ENCODE data around the gene TMEM86A. TPM values are rescaled to one million over a fixed set of nuclear protein-coding genes. Genes with fewer than 3 reads are reported as not detected.

TMEM86A gene
- total and polyA plus RNA-seq, 2 of the 4 experiments (the other 2 are of a cell fraction), result 0.31 to 0.36 TPM

DNA sequence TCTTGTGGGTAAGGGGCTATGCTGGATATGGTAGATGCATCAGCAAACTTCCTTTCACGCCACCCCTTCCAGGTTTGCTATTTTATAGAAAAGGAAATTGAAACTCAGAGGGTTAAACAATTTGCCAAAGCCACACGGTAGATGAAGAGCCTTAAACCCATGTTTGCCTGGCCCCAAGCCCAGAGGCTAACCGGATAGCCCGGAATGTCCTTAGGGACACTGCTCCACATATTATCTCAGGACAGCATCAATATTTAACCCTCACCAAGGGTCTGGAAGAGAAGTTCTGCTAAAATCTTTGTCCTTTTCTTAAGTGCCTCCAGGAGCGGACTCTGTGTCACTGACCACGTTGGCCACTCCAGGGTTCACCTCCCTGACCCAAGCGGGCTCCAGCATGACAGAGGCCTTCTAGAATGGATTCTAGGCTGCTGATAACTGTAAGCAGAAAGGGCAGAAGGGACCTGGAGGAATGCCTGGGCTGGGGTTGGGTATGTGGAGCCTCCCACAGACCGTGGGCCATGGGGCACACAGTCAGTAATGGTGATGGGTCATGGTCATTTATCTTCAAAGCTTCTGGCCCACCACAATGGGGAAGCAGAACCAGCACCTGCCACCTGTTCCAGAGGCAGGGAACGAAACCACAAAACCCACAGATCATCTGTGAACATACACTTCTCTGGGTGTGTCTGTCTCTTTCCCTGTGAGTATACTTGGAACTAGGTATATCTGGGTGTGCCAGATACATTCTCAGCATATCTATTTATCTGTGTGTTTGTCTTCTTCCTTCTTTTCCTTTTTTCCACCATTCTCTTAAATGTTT is 5.4 kb upstream of the TMEM86A start:
- Histone ChIP-seq H3K4me1 (ENCODE audit: control insufficient read depth, insufficient read depth, low read length) (peaks cover under 1% of the 10 kb centered on the region; the same call in 1 of the 2 replicates), H2AK5ac (ENCODE audit: low read depth, low read length) (no peak overlapping the region), H2AK9ac (replicated peaks; ENCODE audit: low read depth, low read length, poor library complexity) (no peak overlapping the region), H3K36me3 (ENCODE audit: control insufficient read depth, insufficient read depth, low read length) (no peaks in the 10 kb centered on the region), H4K5ac (ENCODE audit: low read depth, low read length) (no peak overlapping the region), H3K4me2 (ENCODE audit: low read depth, low read length) (no peak overlapping the region), H4K91ac (ENCODE audit: insufficient read depth, low read depth, low read length) (no peak overlapping the region), H3K23ac (ENCODE audit: low read depth, low read length) (no peak overlapping the region), H2BK120ac (ENCODE audit: low read depth, low read length) (no peak overlapping the region), H2BK5ac (ENCODE audit: low read depth, low read length, poor library complexity, severe bottlenecking) (no peak overlapping the region), H3K79me1 (ENCODE audit: low read depth in 1 of 2, low read length in 2 of 2) (no peaks in the 10 kb centered on the region), H4K8ac (ENCODE audit: low read depth in 2 of 2, low read length in 2 of 2) (no peak overlapping the region), H4K20me1 (ENCODE audit: insufficient read depth, low read length) (no peaks in the 10 kb centered on the region), H2BK15ac (ENCODE audit: low read depth, low read length) (no peak overlapping the region), H3K27me3 (ENCODE audit: control insufficient read depth, insufficient read depth, low read length) (no peaks in the 10 kb centered on the region), H3K27ac (ENCODE audit: insufficient read depth, low read length) (no peak overlapping the region), H2AFZ (replicated peaks; ENCODE audit: low read length, poor library complexity) (no peak overlapping the region), H3K4ac (ENCODE audit: low read depth, low read length) (no peak overlapping the region), H2BK20ac (ENCODE audit: low read depth, low read length) (no peak overlapping the region), H3K9me3 (ENCODE audit: control insufficient read depth, insufficient read depth, low read length) (no peaks in the 10 kb centered on the region), H3K4me3 (ENCODE audit: insufficient read depth, low read depth, low read length) (no peak overlapping the region), H3K9me1 (ENCODE audit: insufficient read depth, low read length) (peaks cover 1% of the 10 kb centered on the region; the same call in 1 of the 2 replicates), H3K18ac (ENCODE audit: low read depth, low read length) (no peak overlapping the region), H3K56ac (ENCODE audit: extremely low read depth, insufficient read depth, low read length) (no peak overlapping the region), H3K9ac (ENCODE audit: low read depth, low read length) (no peak overlapping the region), H3K14ac (replicated peaks; ENCODE audit: low read depth, low read length) (no peak overlapping the region)
- ChIA-PET POLR2A (ENCODE audit: unreplicated experiment) (no interaction called here), CTCF (interaction anchor here (0.5 kb wide), 1 partner anchor 29 kb away, joined by 3 read pairs; no protein-coding TSS in a partner anchor)
- dilution Hi-C loops (cut with HindIII; ENCODE audit: low sequenced_read_pairs, unreplicated experiment) (no loop called here), in situ Hi-C loops (cut with MboI; ENCODE audit: low sequenced_read_pairs) (no loop called here), intact Hi-C loops (cut with micrococcal nuclease) (no loop called here)
- no peak for ATAC-seq (ENCODE audit: low read depth)
- DNase-seq, result no peak
- no TSS peak for BruUV-seq (replicated peaks)
- WGBS, 2 experiments (ENCODE audit: extremely low coverage in 2 of 2, insufficient read length in 1 of 2), result 40% methylated on average over 3 of the region's 9 CpGs; no CpG with 5 or more reads in 1 of the 2 experiments
- TF ChIP-seq RFX5 (IDR thresholded peaks at IDR 0.05; ENCODE audit: low read depth, low read length), result no peak
- no peak for TF ChIP-seq SMC3 (IDR thresholded peaks at IDR 0.05; ENCODE audit: low read depth, low read length)
- TF ChIP-seq, protein P1, sequence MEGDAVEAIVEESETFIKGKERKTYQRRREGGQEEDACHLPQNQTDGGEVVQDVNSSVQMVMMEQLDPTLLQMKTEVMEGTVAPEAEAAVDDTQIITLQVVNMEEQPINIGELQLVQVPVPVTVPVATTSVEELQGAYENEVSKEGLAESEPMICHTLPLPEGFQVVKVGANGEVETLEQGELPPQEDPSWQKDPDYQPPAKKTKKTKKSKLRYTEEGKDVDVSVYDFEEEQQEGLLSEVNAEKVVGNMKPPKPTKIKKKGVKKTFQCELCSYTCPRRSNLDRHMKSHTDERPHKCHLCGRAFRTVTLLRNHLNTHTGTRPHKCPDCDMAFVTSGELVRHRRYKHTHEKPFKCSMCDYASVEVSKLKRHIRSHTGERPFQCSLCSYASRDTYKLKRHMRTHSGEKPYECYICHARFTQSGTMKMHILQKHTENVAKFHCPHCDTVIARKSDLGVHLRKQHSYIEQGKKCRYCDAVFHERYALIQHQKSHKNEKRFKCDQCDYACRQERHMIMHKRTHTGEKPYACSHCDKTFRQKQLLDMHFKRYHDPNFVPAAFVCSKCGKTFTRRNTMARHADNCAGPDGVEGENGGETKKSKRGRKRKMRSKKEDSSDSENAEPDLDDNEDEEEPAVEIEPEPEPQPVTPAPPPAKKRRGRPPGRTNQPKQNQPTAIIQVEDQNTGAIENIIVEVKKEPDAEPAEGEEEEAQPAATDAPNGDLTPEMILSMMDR (conservative IDR thresholded peaks at IDR 0.05; ENCODE audit: low read depth, low read length), result no peak
- no peak for TF ChIP-seq CEBPB (IDR thresholded peaks at IDR 0.05; ENCODE audit: low read depth, low read length)
- TF ChIP-seq RCOR1 (IDR thresholded peaks at IDR 0.05; ENCODE audit: insufficient replicate concordance, low read length), result no peak
- no peak for TF ChIP-seq NFE2L2 (IDR thresholded peaks at IDR 0.05; ENCODE audit: low read depth, low read length)
- TF ChIP-seq BHLHE40 (IDR thresholded peaks at IDR 0.05; ENCODE audit: low read depth, low read length), result no peak
- TF ChIP-seq MAZ (IDR thresholded peaks at IDR 0.05; ENCODE audit: borderline replicate concordance, low read depth, low read length), result no peak
- TF ChIP-seq, protein P2, sequence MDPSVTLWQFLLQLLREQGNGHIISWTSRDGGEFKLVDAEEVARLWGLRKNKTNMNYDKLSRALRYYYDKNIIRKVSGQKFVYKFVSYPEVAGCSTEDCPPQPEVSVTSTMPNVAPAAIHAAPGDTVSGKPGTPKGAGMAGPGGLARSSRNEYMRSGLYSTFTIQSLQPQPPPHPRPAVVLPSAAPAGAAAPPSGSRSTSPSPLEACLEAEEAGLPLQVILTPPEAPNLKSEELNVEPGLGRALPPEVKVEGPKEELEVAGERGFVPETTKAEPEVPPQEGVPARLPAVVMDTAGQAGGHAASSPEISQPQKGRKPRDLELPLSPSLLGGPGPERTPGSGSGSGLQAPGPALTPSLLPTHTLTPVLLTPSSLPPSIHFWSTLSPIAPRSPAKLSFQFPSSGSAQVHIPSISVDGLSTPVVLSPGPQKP (IDR thresholded peaks at IDR 0.05; ENCODE audit: borderline replicate concordance, low read depth, low read length), result no peak
- TF ChIP-seq CHD1 (IDR thresholded peaks at IDR 0.05; ENCODE audit: low read depth, low read length), result no peak
- TF ChIP-seq FOS (IDR thresholded peaks at IDR 0.05; ENCODE audit: low read depth, low read length), result no peak
- TF ChIP-seq MXI1 (IDR thresholded peaks at IDR 0.05; ENCODE audit: borderline replicate concordance, low read depth, low read length), result no peak
- TF ChIP-seq USF2 (IDR thresholded peaks at IDR 0.05; ENCODE audit: low read depth, low read length), result no peak
- TF ChIP-seq RAD21 (IDR thresholded peaks at IDR 0.05; ENCODE audit: low read length), result no peak
- no peak for TF ChIP-seq POLR2A (IDR thresholded peaks at IDR 0.05; ENCODE audit: low read depth, low read length)

All from IMR-90 (cell line).